ENCODE data around the gene ETV6.

DNA sequence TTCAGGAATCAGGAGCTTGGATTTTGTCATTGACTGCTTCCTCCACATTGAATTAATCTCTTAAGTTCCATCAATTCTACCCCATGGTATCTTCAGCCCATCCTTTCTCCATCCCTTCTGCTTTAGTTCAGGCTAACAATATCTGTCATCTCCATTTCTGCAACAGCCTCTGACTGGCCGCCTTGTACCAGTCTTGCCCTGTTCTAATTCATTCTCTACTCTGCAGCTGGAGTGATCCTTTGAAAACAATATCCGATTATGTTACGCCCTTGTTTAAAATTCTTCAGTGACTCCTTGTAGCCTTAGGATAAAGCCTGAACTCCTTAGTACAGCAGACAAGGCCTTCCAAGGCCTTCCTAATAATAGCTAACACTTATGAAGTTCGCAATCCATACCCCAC is 170.2 kb downstream of the ETV6 start:
- TF ChIP-seq CTCF (IDR thresholded peaks at IDR 0.05; ENCODE audit: borderline replicate concordance, extremely low read depth, low read length, poor library complexity, severe bottlenecking) (no peak), EZH2 (IDR thresholded peaks at IDR 0.05; ENCODE audit: borderline replicate concordance, low read depth, low read length, severe bottlenecking) (no peak)
